ENCODE data around the gene CYFIP1.

Gene CYFIP1

DNA sequence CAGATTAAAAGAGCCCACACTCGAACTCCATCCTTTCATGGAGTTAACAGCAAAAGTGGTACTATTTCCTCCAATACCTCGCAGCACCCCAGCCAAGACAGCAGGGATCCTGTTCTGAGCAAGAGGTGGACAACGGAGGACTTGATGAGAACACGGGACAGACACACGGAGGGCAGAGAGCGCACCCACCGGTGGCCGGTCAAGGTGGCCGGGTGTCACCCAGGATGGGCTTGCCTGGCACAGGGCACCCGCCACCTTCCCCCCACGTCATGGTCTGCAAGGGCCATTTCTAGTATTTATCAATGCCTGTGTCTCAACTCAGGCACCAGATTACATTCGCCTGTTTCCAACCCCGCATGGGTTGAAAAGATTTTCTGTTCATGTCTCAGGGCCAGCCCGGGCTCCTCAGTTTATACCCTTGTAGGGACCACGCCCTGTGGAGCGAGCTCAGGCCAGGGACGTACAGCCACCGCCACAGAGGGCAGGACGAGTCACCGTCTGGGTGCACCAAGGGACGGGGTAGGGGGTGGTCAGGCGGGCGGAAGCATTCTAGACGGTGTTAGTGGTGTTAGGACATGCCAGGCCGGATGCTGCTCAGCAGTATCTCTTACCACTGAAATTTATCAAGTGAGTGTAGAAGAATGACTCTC is 64.2 kb downstream of the CYFIP1 start:
- no peak for DNase-seq

DNA sequence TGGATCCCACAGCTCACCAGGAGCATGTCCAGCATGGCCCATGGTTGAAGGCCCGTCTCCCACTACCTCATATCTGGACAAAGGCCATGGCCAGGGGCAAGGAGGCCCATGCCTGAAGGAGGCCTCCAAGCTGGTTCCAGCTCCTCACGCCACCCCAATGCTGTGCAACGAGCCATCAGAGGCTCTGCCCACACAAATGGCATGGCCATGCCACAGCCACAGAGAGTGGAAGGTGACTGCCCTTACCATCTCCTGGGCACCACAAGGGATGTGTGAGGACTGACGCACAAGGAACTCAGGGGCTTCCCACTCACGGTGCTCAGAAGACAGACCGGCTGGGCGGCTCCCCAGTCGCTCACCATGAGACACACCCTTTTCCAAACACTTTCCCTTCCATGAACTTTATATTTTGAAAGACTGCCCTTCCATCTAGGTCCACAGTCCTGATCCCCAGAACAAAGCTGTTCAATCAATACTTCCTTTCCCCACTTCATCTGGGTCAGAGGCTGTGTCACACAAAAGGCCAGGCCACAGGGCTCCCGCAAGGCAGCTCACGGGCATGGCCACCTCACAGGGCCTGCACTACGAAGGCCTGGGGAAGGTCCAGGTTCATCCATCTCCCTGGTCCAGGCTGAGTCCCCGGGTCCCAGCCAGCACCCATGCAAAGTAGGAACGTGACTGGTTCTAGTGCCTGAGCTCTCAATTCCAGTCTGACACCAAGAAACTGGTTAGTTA is 66.4 kb downstream of the CYFIP1 start:
- DNase-seq: no peak

DNA sequence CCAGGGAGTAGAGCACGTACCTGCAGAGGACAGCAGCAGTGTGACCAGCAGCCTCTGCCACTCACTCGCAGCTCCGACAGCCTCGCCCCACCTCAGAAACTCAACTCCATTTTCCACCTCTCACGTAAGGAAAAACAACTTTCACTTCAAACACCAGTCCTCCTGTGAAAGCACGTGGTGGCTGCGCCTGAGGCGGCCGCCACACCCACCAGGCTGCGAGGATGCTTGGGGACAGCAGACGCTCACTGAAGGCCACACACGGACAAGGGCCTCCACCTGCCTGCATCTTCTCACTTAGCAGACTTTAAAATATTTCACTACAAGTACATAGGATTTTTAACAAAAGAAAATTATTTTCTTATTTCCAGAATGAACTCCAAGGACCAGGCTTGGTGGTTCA is 67.9 kb downstream of the CYFIP1 start:
- no peak for DNase-seq

DNA sequence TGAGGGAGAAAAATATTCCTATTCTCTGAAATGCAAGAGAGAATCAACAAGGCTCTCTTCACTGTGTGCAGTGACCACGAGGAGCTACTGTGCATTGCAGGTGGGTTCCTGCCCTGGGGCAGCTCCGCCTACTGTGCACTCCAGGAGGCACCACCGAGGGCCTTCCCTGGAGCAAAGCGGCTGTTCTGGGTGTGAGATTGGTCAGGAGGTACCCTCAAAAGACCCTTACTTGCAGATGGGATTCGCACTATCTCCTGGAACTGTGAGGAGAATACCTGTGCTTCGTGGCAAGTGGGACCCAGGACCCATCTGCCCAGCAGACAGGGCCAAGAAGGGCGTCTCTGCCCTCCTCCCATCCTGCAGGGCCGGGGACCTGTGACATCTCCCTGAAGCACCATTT is 68.9 kb downstream of the CYFIP1 start:
- no peak for DNase-seq

DNA sequence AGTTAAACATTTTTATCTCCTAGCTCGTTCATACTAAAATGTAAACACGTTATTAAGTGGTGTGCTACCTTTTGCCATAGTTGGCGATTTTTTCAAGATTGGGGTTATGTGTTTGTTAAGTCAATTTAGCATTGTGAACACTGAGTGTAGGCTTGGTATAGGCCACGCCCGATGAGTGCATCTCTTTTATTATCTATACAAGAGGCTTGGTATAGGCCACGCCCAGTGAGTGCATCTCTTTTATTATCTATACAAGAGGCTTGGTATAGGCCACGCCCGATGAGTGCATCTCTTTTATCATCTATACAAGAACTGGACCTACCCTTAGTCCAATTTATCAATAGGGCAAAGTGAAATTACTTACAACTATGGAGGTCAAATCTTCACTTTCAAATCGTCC is 71.3 kb downstream of the CYFIP1 start:
- no peak for DNase-seq

DNA sequence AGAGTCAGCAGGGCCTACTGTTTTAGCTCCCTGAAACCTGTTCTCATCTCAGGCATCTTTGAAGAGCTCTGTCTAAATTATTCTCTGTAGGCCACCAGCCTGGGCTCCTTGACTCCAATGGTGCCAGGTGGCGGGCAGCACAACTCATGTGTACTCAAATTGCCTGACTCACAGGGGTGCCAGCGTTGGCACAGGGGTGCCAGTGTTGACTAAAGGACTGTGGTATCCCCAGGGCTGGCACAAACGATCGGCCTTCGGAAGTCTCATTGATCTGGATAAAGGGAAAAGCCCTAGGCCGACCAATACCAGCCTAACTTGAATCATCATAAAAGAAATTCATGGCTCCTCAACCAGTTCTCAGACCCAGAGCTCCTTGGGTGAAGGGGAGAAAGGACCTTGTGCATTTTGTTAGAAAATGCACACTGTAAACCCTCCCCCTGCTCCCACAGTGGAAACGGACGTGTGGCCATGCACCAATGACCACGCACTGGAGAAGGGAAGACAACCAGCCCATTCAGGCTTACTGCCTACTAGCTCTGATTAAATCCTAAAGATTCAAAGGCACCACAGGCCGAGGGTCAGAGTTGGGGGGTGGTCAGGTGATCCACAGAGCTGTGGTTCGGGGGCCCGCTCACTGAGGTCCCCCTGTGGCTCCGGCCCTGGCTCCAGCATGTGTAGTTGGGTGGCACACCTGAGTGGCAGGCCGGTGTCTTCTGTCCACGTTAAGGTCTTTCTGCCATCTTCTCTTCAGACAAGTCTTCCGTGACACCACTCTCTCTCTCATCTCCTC is 72.8 kb downstream of the CYFIP1 start:
- no peak for DNase-seq

DNA sequence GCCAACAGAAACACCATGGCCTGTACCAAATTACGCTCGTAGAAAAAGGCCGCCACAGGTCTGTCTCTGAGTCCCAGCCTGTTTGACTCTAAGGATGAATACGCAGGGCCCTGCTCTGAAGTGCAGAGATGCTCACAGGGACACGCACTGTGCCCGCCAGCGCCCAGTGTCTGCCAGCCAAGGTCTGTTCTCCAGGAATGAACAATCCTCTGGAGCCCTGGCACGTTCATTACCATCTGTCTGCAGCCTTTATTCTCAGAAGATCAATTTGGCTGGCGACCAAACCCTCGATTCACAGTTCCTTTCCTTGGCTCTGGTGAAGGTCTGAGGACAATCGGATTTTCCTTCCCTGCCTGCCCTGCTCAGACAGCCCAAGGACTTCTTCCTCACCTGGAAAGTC is 75.4 kb downstream of the CYFIP1 start:
- no peak for DNase-seq

DNA sequence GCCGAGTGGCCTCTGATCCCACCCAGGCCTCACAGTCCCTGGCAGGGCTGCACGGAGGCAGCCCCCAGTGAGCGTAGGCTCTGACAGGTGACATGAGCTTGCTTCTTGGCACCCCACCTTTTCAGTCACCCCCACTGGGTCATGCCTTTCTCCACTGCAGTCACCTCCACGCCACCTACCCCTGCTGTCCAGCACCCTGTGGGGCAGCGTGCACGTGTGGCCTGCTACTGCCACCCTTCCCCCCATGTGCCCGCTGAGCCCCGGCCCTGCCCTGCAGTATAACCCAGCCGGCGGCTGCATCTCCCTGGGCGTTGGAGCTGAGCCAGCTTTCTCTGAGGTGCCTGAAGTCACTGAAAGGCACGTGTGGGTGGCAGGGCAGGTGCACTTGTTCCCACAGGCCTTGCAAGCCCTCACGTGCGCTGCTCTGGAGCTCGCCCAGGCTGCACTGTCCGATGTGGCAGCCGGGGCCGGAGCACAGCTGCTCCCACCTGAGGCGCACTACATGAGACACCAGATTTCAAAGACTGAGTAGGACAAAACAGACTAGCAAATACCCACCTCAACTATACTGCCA is 76.1 kb downstream of the CYFIP1 start:
- no peak for DNase-seq

DNA sequence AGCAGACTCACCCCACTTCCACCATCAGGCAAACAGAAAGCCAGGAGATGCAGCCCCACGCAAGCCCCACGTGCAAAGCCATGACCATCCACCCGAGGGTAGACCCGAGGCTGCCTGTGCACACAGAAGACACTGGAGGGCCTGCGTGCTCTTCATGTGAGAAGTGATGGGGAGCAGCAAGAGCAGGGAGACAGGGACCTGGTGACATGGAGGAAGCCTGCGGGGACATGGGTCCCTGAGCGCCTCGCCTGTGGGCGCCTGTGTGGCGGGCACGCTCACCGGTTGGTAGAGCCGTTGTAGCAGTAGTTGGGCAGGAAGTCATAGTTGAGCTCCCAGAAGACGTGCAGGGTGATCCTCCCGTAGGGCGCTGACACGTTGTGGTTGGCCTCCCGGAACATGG is 76.7 kb downstream of the CYFIP1 start:
- no peak for DNase-seq

DNA sequence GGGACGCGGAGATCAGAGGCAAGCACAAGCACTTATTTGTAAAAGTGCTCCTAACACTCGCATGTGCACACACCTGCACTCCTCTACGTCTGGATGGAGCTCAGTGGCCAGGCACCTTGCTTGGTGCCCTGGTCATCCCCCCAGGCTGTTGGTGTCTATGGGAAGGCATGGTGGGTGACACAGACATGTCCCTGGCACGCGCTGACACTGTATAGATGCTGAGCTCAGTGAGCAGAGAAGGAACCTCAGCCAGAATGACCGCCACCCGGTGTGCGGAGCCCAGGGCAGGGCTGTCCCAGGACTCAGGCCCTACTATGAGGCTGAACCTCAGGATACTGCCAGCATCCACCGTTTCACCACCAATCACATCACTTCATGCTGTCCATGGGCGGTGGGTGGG is 77.2 kb downstream of the CYFIP1 start:
- no peak for DNase-seq

DNA sequence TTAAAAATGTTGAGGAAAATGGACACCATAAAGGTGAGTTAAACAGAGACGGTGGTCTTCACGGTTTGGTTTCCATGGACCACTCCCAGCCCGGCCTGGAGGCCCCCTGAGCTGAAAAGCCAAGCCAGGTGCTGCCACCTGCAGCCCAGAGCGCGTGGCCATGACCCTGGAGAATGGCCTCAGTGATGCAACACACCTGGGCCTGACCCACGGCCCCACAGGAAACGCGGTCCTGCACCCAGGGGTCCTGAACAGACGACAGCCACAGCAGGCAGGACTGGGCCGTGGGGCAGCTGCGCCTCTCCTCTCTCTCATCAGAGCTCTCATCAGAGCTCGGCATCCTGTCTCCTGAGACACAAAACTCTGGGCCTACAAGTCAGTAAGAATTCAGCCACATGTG is 77.6 kb downstream of the CYFIP1 start:
- DNase-seq: no peak

DNA sequence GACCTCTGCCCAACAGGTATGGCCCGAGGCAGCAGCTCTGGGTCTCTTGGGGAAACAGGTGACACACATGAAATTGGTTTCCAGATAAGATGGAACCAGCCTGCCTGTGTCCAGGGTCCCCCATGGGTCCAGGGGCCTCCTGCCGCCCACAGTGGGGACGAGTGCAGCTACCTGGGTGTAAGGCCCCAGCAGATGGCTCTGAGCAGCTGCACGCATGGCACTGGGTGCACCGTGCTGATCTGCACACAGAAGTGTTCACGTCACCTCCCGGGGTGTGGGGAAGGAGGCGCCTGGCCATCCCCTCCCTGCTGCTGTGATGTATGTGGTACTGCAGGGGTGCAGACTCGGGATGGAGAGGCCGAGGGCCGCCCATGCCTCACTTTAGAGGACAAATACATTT is 78.1 kb downstream of the CYFIP1 start:
- DNase-seq: no peak

DNA sequence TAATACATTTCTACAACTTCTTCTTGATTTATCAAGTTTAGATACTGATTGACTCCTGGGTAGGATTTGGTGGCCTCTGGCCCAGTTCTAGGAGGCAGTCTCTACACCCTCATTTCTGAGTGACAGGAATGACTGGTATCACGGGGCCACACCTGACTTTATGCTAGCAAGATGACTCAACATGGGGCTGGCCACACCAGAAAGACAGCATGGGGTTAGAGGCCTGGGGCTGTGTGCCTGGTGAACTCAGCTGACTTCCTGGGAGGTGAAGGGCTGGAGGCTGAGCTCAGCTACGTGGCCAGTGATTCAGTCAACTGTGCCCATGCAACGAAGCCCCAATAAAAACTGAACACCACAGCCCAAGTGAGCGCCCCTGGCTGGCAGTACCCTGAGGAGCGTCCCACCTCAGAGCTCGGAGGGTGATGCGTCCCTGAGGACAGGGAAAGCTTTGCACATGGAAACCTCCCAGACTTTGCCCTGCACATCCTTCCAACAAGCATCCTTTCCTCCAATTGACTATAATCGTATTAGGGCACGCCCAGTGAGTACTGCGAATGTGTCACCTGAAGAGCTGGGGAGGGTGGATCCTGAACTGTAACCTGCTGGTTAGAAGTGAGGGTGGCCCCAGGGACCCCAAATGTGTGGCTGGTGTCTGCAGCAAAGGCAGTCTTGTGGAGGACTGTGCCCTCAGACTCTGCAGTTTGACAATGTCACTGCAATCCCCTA is 84.5 kb downstream of the CYFIP1 start:
- no peak for DNase-seq

DNA sequence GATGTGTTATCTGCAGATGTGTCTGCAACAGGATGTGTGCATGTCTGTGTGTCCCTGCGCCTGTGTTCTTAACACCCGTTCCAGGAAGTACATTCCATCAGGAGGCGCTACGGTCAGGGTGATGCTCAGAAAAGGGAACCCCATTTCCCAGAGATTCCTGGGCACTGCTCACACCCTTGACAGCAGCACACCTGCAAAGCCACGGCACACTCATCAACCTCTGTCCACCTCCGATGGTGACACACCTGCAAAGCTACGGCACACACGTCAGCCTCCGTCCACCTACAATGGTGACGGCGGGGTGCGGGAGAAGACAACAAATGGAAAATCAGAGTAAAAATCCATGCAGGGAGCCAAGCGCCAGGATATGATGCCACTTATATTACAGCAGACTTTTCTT is 86.3 kb downstream of the CYFIP1 start:
- no peak for DNase-seq

DNA sequence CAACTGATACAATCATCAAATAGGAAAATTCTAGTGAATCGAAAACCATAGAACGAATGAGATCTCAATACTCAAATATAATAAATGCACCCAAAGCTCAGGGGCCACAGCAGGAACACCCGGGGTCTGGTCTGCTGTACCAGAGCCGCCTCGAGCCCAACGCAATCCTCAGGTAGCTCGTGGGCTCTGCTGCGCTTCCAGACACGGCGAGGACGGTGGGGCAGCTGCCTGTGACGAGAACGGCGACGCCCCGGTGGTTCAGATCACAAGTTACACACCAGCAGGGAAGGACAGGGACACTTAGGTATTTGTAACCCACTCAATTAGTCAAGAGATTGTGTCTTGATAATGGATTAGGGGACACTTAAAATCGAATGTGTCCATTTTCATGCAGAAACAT is 87.1 kb downstream of the CYFIP1 start:
- no peak for DNase-seq

DNA sequence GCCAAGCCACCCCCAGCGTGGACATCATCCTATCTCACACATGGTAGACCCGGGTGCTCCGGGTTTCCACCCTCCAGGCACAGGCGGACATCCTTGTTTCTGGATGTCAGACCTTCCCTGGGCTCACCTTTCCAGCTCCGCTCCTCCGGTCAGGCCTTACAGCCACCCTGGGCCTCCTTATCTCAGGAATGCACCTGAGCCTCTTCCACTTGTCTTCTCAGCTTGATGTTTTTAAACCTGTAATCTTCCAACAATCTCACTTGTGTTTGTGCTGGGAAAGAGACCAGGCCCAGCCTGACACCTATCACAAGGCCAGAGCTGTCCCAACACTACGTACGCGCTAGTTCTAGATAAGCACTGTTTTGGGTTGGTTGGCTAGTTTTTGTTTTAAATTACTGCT is 87.8 kb downstream of the CYFIP1 start:
- no peak for DNase-seq

DNA sequence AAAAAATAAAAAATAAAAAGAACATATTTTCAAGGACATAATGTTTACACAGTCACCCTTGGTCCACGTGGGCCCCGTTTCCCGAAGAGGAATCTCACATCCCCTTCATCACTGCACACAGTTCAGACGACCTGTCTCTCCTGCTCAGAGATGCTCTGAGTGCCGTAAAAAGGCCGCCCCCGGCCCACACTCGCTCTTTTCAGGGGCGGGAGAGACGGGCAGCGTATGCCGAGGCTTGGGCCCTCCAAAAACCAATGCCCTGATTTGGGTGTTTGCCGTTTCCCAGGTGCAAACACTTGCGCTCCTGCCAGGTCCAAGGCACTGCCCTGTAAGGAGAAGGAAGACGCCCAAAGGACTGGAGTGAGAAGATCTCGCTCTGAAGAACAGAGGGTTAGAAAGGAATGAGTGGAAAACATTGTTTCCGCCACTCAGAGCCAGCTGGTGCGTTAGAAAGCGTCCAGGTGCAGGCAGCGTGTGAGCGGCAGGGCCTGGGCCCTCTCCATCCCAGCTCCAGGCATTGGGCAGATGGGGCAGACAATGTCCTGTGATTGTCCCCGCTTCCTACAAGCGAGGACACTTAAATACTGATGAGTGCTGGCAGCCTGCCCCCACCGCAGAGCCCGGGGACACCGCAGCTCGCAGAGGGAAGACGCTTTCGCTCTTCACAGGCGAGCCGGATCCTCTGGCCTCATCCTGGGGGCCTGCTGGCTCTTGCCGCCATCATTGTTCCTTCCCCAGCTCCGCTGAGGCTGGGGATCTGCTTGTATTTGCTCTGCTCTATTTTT is 88.5 kb downstream of the CYFIP1 start:
- DNase-seq: no peak

DNA sequence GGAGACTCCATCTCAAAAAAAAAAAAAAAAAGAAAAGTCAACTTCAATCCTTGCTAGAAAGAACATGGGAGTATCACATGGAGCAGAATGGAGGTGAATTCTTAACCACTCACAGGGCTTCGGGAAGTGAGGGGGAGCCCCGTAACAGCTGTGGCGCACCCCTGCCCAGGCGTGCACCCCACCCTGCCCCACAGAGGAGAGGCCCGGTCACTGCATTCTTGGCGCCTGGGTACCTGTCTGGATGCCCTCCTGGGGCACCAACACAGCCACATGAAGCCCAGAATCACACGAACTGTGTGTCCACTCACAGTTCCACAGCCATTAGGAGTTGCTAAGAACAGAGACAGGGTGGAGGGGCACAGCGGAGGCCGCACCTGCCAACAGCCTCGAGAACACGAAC is 89.9 kb downstream of the CYFIP1 start:
- no peak for DNase-seq

DNA sequence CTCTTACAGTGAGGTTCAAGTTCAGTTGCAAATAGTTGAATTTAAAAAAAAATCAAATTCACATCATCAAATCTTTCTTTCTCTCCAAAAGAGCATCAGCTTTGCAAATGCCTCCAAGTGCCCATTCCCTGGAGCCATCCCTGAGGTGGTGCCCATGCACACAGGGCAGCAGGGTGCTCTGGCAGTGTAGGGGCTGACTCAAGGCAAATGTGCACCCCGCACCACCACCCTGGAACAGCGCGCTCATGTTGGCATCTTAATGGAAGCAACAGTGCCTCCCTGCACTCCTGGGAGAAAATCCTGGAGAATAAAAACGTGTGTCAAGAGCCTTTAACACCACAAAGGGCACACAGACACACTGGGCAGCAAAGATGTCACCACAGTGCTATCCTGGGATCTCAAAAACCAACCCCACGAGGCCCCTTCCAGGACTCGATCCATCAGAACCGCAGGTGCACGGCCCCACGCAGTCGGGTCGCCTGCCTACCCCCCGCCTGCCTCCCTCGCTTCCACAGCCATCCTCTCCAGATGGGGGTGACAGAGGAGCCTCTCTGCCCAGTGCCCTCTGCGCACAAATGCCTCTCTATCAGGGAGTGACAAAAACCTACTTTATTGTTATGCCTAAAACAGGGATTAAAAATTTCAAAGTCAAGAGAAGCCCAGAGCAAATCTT is 90.9 kb downstream of the CYFIP1 start:
- no peak for DNase-seq

DNA sequence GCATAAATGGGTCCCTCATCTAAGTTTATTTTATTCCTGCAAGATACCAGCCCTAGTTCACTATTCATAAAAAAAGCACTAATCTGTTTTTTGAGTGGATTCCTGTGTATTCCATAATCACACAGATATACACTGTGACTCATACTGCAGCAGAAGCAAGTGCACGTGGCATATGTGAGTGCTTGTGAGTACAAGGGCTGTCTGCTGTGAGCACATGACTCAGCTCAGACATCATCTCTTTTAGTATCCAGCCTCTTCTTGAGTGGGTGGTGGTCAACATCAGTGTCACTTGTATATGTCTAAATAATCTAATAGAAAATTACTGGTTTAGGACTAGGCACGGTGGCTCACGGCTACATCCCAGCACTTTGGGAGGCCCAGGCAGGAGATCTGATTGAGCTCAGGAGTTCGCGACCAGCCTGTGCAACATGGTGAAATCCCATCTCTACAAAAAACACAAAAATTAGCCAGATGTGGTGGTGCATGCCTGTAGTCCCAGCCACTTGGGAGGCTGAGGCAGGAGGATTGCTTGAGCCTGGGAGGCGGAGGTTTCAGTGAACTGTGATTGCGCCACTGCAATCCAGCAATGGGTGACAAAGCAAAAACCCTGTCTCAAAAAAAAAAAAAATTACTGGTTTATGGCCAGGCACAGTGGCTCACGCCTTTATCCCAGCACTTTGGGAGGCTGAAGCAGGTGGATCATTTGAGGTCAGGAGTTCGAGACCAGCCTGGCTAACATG is 91.9 kb downstream of the CYFIP1 start:
- no peak for DNase-seq

All from activated naive CD4-positive, alpha-beta T cell treated with anti-CD3 and anti-CD28 coated beads, Interleukin-2, amount 50 U/mL, for 16 hours (primary cell).